ENCODE data around the gene CACNA1H.
"Not testable (repeated sequence)": the region's sequence is repeated elsewhere in the genome, so short reads cannot be mapped to it uniquely, and the experiment has no call there.

The CACNA1H gene

GRCh38 chr16:1188432-1189189, 35.7 kb downstream of the CACNA1H start:
- FAIRE-seq (no peak), DNase-seq (ENCODE audit: insufficient read length, low spot score) (no peak)
- no peak for TF ChIP-seq CTCF (IDR thresholded peaks at IDR 0.05; ENCODE audit: insufficient read depth, missing control alignments)

- FAIRE-seq = no peak
- no peak for DNase-seq (ENCODE audit: insufficient read length, low spot score)
- no peak for TF ChIP-seq CTCF (IDR thresholded peaks at IDR 0.05; ENCODE audit: insufficient read depth, missing control alignments)
These were observed 36.5 kb downstream of the CACNA1H start for GRCh38 chr16:1189455-1189854.

GRCh38 chr16:1190789-1191188, 37.9 kb downstream of the CACNA1H start:
- not testable (repeated sequence) for FAIRE-seq; DNase-seq (ENCODE audit: insufficient read length, low spot score)

GRCh38 chr16:1192384-1193073, 39.6 kb downstream of the CACNA1H start:
- no peak for DNase-seq (ENCODE audit: insufficient read length, low spot score)
- no peak for TF ChIP-seq CTCF (IDR thresholded peaks at IDR 0.05; ENCODE audit: insufficient read depth, missing control alignments)
- no peak for FAIRE-seq

- no peak for DNase-seq (ENCODE audit: insufficient read length, low spot score)
- no peak for FAIRE-seq
- TF ChIP-seq CTCF (IDR thresholded peaks at IDR 0.05; ENCODE audit: insufficient read depth, missing control alignments) = peak; percentile 8
These were observed 40.4 kb downstream of the CACNA1H start for GRCh38 chr16:1193143-1193824.

GRCh38 chr16:1193825-1194581, 41.1 kb downstream of the CACNA1H start:
- no peak for FAIRE-seq
- DNase-seq (ENCODE audit: insufficient read length, low spot score) = no peak
- no peak for TF ChIP-seq CTCF (IDR thresholded peaks at IDR 0.05; ENCODE audit: insufficient read depth, missing control alignments)

Data from D721Med (cell line).